OCI-LY3 (cell line): ENCODE measurements around the gene SLC35B2.

Source experiments
- CTCF ChIP-seq: fragments of 200-600, 300-600 bp; sonication (generic); IDR thresholded peaks from 2 replicates; pipeline ENCODE4 v1.5.1; 2014; ENCODE audit warnings: antibody characterized with exemption, low read length, low read depth
- EZH2phosphoT487 ChIP-seq: fragments of 200-600 bp; shearing (Covaris generic); IDR thresholded peaks from 2 replicates; pipeline ENCODE4 v1.6.1; 2018; ENCODE audit warnings: antibody characterized with exemption, mixed run types, low read depth

- TF ChIP-seq CTCF: no peak
- TF ChIP-seq EZH2phosphoT487: no peak
Observed at GRCh38 chr6:44258921-44259320, 1.6 kb upstream of the SLC35B2 start.
